ENCODE data around the gene ATP1A3.

ATP1A3 gene

DNA sequence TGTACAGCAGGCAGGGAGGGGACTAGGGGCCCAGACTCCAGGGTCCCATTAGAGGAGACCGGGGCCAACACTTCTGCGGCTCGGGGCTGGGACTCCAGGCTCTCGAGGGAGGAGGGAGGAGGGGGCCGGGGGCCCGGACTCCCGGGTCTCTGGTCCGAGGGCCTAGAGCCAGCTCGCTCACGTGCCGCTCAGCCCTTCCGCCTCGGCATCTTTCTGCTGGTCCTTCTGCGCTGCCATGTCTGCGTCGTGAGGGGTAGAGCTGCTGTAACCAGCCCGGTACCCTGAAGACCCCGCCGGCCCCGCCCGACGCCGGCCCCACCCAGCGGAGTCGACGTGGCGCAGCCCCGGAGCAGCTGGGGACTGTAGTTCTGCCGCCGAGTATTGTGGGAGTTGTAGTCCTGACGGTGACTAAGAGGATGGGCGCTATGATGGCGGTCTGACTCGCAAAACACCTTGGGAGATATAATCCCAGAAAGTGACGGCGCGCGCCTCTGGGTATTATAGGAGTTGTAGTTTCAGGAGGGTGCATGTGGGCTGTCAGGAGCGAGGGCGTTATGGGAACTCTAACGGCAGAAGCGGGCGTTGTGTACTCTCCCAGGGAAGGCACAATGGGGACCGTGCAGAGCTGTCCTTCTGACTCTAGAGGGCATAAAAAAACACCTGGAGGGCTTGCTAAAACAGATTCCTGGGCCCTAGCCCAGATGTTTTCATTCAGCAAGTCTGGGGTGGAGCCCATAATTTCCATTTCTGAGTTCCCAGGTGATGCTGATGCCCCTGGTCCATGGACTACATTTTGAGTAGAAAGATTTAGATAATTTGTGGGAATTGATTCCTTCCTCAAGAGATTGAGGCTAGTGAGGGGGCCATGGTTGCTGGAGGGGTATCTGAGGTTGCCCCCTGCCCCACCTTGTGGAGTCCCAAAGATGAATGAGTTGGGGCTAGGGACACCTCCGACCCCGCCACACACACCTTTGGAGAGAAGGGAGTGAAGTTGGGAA is 34.7 kb downstream of the ATP1A3 start, which contains the start of gene RABAC1:
TSS of gene RABAC1 (minus strand) at position 266 of the 998 bp plus-strand sequence. CDS start at position 237, 29 bp downstream.
- peaks cover 9% of the 10 kb centered on the region for H3K4me1 ChIP-seq
- no peaks in the 10 kb centered on the region for H3K9me3 ChIP-seq (ENCODE audit: control insufficient read depth, low read length)
- peak within 1 kb of the TSS; percentile 91 for H2AFZ ChIP-seq
- H3K27me3 ChIP-seq (ENCODE audit: control insufficient read depth, insufficient read depth, low read length), result no peaks in the 10 kb centered on the region
- H3K4me3 ChIP-seq (ENCODE audit: low read depth, low read length), result peak within 1 kb of the TSS; percentile 88
- peak within 1 kb of the TSS; percentile 87 for H3K27ac ChIP-seq
- peak within 1 kb of the TSS; percentile 38 for H3K9ac ChIP-seq
- H3K79me2 ChIP-seq, result no peaks in the 10 kb centered on the region
- TF ChIP-seq, protein P1, sequence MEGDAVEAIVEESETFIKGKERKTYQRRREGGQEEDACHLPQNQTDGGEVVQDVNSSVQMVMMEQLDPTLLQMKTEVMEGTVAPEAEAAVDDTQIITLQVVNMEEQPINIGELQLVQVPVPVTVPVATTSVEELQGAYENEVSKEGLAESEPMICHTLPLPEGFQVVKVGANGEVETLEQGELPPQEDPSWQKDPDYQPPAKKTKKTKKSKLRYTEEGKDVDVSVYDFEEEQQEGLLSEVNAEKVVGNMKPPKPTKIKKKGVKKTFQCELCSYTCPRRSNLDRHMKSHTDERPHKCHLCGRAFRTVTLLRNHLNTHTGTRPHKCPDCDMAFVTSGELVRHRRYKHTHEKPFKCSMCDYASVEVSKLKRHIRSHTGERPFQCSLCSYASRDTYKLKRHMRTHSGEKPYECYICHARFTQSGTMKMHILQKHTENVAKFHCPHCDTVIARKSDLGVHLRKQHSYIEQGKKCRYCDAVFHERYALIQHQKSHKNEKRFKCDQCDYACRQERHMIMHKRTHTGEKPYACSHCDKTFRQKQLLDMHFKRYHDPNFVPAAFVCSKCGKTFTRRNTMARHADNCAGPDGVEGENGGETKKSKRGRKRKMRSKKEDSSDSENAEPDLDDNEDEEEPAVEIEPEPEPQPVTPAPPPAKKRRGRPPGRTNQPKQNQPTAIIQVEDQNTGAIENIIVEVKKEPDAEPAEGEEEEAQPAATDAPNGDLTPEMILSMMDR (IDR thresholded peaks at IDR 0.05), result peak; percentile 29
- H3K4me2 ChIP-seq (ENCODE audit: low read length), result peak within 1 kb of the TSS; percentile 97
- no peaks in the 10 kb centered on the region for H3K36me3 ChIP-seq (ENCODE audit: control insufficient read depth, insufficient read depth, low read length)

DNA sequence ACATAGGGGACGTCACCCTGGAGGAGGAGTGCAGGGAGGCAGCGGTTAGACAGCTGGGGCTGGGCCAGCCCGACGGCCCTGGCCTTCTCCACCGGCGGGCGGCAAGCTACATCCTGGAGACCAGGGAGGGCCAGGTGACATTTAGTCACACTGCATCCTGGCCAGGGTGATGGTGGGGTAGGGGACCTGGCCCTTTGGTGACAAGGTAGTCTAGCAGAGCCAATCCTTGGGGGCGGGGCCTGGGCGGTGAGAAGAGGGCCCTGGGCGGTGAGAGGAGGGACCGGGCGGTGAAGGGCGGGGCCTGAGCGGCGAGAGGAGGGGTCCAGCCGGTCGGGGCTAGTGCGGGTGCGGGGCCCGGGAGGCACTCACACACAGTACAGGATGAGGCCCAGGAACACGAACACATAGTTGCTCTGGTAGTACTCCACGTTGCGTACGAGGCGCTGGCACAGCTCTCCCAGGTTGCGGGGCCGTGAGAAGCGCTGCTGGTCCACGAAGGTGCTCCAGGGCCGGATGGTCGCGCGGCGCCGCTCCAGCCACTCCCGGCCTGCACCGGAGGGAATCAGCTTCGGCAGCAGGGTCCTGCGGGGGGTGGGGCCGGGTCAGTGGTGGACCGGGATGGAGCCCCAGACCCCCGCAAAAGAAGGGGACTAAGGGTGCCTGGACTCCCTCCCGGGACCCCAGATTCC is 35.5 kb downstream of the ATP1A3 start:
- Histone ChIP-seq H3K9me3 (ENCODE audit: control insufficient read depth, low read length) (no peaks in the 10 kb centered on the region), H3K27me3 (ENCODE audit: control insufficient read depth, insufficient read depth, low read length) (no peaks in the 10 kb centered on the region), H3K4me1 (peaks cover 9% of the 10 kb centered on the region), H3K27ac (peak overlapping the region; percentile 87), H3K79me2 (no peaks in the 10 kb centered on the region), H3K9ac (peak overlapping the region; percentile 38), H3K4me3 (ENCODE audit: low read depth, low read length) (peak overlapping the region; percentile 88), H3K36me3 (ENCODE audit: control insufficient read depth, insufficient read depth, low read length) (no peaks in the 10 kb centered on the region), H3K4me2 (ENCODE audit: low read length) (peak overlapping the region; percentile 97), H2AFZ (peak overlapping the region; percentile 91)
- TF ChIP-seq, protein P1 (IDR thresholded peaks at IDR 0.05), result no peak

DNA sequence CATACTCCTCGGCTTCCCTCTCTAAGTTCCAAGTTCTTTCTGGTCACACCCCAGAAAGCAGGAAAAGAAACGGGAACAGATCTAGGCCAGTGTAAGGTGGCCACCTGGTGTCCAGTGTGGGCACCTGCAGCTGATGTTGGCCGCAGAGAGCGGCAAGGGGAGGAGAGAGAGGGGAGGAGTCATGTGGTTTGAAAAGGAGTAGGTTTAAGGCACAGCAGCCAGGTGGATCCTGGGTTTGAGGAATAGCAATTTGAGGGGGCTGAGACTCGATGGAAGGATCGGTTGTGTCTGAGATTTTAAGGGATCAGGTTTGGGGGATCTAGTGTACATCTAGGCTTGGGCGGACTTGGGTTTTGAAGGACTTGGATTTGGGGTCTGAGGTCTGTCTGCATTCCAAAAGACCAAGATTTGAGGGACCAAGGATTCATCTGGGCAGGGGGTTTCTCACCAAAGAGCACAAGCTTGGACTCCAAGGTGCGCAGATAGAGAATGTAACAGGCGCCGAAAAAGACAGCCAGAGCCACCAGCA is 36.1 kb downstream of the ATP1A3 start:
- TF ChIP-seq, protein P1 (IDR thresholded peaks at IDR 0.05), result peak; percentile 96
- no peaks in the 10 kb centered on the region for H3K79me2 ChIP-seq
- no peaks in the 10 kb centered on the region for H3K9me3 ChIP-seq (ENCODE audit: control insufficient read depth, low read length)
- peak overlapping the region; percentile 97 for H3K4me2 ChIP-seq (ENCODE audit: low read length)
- H3K36me3 ChIP-seq (ENCODE audit: control insufficient read depth, insufficient read depth, low read length), result no peaks in the 10 kb centered on the region
- no peaks in the 10 kb centered on the region for H3K27me3 ChIP-seq (ENCODE audit: control insufficient read depth, insufficient read depth, low read length)
- H3K9ac ChIP-seq, result no peak overlapping the region
- peak overlapping the region; percentile 91 for H2AFZ ChIP-seq
- peak overlapping the region; percentile 87 for H3K27ac ChIP-seq
- peak overlapping the region; percentile 88 for H3K4me3 ChIP-seq (ENCODE audit: low read depth, low read length)
- peaks cover 9% of the 10 kb centered on the region for H3K4me1 ChIP-seq

DNA sequence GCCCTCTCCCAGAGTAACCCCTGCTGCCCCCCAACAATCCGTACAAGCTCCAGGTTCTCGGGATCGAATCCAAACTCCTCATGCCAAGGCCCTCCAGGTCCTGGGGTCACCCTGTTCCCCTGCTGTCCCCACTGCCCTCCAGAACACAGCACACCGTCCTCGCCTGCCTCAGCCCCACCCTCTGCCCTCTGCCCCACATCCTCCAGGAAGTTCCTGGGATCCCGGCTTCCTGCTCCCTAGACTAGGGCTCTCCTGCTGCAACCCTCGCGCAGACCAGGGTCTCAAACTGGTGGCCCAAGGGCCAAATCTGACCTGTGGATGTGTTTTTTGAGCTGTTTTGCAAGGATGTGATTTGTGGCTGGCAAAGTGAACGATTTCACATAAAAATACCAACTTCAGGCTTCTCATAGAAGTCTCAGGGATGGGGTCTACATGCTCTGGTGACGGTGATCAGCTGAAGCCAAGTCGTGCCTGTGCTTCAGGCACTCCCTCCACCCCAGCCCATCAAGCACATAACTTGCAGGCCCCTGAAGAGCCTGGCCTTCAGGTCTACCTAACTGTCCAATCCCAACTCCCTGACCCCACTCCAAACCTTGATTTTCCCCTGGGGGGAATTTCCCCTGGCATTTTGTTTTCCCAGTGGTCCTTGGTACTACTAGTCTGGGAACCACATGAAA is 36.7 kb downstream of the ATP1A3 start:
- Histone ChIP-seq H3K9me3 (ENCODE audit: control insufficient read depth, low read length) (no peaks in the 10 kb centered on the region), H3K4me3 (ENCODE audit: low read depth, low read length) (peak overlapping the region; percentile 88), H3K27me3 (ENCODE audit: control insufficient read depth, insufficient read depth, low read length) (no peaks in the 10 kb centered on the region), H3K36me3 (ENCODE audit: control insufficient read depth, insufficient read depth, low read length) (no peaks in the 10 kb centered on the region), H2AFZ (no peak overlapping the region), H3K79me2 (no peaks in the 10 kb centered on the region), H3K4me2 (ENCODE audit: low read length) (peak overlapping the region; percentile 97), H3K9ac (no peak overlapping the region), H3K27ac (peak overlapping the region; percentile 87), H3K4me1 (peaks cover 9% of the 10 kb centered on the region)
- TF ChIP-seq, protein P1 (IDR thresholded peaks at IDR 0.05), result no peak

Measured in parathyroid adenoma (tissue), 2 donors.